Measurements from ENCODE around the gene MRPL10.
A peak's percentile ranks its signal among the peaks of the same experiment; 100 is the strongest.

The MRPL10 gene

DNA sequence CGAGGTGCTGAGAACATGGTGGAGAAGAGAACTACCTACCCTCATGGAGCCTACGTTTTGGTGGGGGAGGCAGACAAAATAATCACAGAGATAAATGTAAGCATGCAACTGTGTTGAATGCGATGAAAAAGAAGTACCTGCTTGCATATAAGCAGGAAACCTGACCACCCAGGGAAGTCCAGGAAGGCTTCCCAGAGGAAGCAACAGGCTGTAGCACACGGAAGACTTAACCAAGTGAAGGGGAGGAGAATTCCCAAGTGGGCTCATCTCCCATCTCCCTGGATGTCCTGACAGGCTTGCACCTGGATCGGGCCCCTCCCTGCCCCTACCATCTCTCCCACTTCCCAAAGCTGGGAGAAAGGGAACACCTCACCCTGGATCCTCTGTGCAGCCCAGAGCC, 7.7 kb upstream of the MRPL10 start:
- no peak for DNase-seq

DNA sequence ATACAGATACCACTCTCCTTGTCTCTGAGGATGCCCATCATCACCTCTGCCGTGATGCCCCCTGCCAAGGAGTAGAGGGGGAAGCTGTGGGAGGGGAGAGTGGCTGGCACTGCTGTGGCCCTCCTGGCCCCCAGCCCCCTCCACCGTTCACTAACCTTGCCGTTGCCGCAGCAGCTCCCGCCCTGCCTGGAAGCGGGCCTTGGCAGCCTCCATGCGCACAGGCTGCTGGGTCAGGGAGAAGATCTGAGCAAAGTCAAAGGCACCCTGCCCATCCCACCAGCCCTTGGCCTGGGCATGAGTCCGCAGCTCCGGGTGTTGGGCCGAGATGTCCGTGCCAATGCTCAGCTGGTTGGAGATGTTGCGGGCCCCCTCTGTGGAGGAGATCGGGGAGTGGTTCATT, 7.3 kb upstream of the MRPL10 start:
- DNase-seq: no peak

DNA sequence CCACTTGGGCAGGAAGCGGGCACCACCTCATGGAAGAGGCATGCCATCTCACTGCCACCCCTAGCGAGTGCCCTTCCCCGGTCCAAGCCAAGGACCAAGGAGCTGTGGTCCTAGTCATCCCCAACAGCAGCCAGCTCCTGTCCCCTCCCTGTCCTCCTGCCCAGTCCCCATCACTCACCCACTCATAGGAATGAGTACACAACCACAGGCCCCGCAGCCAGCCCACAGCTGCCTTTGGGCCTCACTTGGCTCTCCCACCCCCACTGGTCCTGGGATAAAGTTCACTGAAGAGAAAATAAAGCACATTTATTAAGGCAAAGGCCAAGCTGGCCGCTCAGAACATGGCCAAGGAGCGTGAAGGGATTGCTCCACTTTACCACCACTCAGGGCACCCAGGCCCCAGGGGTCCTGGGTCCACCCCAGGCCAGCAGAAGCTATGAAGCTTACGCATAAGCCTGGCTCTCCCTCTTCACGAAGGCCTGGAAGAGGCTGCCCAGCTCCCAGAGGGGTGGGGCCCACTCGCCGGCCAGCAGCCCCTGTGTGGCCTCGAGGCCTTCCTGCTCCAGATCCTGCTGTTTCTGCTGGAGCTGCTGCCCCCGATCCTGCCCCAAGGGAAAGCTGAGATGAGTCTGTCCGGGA, 6.2 kb upstream of the MRPL10 start:
- no peak for DNase-seq

DNA sequence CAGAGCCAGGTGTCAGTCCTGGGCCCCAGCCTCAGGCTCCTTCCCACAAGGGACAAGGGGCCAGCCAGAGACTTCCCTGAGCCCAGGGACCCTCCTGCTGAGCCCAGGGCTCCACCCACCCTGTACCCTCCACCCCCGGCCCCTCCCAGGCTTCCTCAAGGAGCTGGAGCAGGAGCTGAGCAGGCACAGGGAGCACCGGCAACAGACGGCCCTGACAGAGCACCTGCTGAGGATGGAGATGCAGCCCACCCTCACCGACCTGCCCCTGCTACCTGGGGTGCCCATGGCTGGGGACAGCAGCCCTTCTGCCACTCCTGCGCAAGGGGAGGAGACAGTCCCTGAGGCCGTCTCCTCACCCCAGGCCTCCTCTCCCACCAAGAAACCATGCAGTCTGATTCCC, 5.3 kb upstream of the MRPL10 start:
- no peak for DNase-seq

DNA sequence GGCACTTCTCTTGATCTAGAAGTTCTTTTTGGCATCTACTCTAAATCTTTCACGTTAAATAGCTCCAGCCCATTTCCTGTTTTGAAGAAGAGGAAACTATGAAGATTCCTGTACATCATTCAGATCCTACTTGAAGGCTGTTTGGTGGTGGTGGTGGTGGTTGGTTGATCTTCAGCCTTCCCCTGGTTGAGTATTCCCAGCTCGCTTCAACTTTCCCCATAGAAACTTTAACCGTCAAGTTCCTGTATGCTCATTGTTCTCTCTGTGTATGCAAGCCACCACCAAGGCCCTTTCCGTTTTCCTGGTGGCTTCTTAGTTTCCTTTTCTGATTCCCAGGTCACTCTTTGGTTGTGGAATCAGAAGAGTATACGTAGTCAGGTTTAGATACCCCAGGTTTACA, 3.4 kb upstream of the MRPL10 start:
- no peak for DNase-seq

DNA sequence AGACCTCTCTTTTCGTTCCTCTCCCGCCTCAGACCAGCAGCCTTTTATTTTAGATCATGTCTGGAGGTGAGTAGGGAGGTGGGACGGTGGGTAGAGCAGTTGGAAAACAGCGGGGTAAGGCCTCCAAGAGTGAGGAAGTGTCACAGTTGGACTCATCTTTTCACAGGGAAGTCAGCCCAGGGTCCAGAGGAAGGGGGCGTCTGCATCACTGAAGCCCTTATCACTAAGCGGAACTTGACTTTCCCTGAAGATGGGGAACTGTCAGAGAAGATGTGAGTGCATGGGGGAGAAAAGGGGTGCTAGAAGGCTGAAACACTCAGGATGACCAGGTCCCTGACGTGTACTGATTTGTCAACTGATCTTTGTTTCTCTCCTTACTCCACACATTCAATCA, 590 bp upstream of the MRPL10 start:
- no peak for DNase-seq

DNA sequence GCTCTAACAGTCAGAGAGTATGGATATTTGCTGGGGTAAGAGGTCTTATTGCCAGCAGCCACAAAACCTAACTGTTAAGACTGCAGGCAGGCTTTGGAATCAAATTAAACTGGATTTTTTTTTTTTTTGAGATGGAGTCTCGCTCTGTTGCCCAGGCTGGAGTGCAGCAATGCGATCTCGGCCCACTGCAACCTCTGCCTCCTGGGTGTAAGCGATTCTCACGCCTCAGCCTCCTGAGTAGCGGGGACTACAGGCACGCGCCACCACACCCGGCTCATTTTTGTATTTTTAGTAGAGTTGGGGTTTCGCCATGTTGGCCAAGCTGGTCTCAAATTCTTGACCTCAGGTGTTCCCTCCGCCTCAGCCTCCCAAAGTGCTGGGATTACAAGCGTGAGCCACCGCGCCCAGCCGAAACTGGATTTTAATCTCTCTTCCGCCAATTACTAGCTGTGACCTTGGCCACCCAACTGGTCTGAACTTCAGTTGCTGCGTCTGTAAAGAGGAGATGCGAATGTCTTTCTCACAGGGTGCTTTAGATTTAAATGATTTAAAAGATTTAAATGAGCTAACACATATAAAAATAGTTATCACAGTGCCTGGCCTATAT, 842 bp downstream of the MRPL10 start:
- DNase-seq: no peak

DNA sequence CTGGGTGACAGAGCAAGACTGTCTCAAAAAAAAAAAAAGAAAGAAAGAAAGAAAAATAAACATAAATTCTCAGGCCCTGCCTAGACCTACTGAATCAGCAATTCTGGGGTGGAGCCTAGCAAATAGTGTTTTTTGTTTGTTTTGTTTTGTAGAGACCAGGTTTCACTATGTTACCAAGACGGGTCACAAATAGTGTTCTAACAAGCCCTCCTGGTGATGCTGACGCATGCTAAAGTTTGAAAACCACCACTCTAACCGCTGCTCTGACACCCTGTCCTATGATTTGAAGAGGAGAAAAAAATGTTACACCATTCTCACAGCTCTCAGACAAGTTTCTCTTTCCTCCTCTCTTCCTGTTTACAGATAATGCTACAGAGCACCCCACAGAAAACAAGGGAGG, 1.5 kb downstream of the MRPL10 start:
- DNase-seq: no peak

DNA sequence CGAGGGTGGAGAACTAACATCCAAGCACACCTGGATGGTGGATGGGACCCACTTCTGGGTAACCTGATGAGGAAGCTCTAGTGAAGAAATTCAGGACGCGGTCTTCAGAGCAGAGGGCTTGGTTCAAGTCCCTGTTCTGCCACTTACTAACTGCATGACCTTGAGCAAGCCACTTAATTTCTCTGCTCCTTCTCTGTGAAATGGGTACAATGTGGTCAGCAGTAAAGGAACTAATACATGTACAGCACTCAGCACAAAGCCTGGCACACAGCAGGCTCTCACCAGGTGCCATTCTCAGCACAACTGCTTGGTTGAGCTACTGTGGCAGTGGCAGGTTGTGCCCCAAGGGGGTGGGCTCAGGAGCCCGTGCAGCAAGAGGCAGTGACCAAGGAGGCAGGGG, 7.8 kb downstream of the MRPL10 start:
- no peak for DNase-seq

DNA sequence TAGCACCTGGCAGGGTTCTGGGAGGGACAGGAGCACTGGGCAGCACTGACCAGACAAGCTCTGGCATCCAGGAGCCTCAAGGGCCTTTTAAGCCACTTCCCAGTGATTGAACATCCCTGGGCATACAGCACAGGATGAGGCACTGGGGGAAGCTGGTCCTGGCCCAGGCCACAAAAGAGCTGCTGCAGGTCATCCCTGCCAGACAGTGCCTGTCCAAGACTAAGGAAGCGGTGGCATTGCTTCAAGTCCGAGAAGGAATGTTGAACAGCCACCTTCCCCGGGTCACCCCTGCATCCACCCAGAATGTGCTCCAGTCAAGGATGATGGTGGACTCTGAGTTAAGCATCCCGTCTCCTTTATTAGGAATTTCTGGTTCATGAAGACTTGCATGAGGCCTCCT, 8.6 kb downstream of the MRPL10 start:
- no peak for DNase-seq

DNA sequence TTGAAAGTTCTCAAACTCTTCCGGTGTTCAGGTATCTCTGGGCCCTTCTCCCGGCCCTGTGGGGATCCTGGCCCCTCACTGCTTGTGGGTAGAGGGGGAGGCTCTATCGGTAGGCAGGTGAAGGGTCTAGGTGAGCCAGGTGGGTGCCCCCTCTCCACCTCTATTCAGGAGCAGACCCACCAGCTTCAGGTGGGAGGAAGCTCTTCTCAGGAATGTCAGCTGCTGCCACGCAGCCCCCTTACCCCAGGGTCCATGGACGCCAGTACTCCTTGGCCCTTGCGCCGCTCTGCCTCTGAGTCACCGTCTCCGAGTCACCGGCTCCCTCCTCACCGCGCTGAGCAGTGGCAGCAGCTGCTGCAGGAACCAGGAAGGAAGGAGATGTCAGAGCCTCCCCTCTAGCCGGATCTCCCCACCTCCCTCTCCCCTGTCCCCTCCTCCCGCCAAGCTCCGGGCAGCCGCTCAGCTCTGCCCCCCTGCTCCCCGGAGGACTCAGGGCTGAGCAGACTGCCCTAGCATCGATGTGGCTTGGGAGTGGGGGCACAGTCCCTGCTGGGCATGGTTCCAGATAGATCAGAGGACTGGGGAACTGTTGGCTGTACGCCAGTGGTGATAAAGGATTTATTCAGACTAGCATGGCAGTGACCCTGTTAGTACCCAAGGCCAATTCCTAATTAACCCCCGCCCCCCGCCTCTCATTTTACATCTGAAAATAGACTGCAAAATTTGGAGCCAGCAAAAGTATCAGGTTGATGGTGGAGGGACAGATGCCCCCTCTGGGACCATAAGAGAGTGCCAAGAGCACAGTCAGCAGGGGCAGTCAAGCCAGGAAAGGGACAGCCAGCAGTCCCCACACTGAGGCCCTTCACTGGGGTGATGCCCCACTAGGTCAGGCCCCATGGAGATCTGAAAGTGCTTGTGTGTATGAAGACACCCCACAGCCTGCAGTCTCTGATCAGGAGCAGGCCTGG, 9.6 kb downstream of the MRPL10 start, which contains the start of gene OSBPL7:
TSS of gene OSBPL7 (minus strand) at position 371 of the 968 bp plus-strand sequence. CDS start 1,516 bp downstream, outside the sequence.
- peak; percentile 69 for DNase-seq

DNA sequence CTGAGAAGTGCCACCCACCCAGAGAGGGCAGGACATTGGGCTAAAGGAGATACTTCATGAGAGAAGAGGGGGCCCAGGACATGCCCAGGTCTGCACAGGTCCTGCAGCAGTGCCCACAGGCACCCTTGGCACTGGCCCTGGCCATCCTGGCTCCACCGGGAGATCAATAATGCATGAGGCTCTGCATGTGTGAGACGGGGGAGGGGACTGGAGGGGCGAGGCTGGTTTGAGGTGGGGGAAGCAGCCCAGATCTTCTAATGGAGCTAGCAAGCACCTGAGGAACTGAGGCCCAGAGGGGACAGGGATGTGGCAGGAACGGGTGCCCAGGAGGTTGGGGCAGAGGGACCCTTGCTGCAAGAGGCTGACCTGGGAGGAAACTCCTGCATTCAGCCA, 10.3 kb downstream of the MRPL10 start:
- no peak for DNase-seq

DNA sequence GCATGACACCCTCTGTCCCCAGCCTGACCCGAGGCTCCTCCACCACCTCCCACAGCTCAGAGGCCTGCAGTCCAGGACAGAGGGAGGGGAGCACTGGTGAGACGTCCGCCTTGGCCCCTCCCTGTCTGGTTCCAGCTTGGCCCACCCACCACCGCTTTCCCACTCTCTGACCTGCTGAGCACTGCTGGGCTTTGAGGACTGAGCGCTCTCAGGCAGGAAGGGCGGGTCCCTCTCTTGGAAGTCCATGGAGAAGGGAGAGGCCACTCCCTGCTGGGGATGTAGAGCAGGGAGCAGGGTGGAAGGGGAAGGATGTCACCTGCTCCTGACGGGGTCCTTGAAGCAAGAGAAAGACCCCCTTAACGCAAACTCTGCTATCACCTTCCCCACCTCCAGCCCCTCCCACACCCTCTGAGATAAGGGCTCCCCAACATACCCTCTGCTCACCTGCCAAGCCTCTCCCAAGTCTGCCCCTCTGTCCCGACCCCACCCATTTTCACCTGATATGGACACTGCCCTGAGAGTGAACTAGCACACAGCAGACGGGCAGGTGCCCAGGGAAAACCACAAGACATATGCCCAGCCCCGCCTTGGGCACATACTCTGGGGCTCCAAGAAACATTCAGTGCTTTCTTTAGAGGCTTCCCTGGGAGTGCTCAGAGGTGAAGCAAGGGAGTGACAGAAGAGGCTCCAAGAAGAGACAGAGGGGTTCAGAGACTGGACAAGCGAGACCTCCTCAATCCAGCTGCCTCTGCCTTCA, 11.1 kb downstream of the MRPL10 start:
- no peak for DNase-seq

DNA sequence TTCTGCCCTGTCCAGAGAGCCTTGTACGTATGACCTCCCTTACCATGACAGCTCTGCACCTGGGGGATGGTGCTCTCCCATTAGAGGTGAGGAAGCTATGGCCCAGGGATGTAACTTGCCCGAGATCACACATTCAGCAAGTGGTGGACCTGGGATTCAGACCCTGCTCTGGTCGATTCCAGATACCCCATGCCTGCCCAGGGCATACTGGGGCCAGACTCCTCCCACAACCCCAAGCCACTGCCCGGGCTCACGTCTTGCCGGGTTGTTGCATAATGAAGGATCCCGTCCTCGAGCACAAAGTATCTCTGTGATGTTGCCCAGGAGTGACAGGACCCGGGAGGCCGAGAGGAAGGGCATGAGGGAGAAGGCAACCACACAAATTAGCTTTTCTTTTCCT, 11.9 kb downstream of the MRPL10 start:
- no peak for DNase-seq

DNA sequence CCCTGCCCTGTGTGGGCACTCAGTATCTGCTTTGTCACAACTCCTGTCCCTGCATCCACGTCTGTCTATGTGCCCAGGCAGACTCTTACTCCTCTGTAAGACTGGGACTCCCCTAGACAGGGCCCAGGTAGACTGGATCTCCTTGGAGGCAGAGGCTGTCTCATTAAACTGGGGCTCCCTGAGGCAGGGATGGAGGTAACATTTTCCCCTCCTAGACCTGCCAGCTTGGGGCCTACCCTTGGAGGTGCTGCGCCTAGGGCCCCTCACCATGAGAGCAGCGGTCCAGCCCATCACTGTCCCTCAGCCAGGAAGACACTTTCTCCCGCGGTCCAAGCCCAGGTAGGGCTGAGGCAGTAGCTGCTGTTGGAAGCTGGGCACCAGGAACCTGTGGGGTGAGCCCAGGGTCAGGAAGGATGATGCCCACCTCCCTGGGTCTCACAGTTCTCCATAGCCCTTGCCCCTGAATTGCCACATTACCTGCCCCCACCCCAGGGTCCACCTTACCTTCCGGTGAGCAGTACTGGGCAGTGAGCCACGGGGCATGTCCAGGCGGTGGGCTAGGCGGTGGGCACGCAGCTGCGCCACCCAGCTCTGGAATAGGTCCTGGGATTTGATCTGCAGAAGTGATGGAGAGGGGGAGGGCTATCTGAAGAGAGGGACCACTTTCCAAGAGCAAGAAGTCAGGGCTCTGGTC, 13.2 kb downstream of the MRPL10 start:
- DNase-seq: no peak

DNA sequence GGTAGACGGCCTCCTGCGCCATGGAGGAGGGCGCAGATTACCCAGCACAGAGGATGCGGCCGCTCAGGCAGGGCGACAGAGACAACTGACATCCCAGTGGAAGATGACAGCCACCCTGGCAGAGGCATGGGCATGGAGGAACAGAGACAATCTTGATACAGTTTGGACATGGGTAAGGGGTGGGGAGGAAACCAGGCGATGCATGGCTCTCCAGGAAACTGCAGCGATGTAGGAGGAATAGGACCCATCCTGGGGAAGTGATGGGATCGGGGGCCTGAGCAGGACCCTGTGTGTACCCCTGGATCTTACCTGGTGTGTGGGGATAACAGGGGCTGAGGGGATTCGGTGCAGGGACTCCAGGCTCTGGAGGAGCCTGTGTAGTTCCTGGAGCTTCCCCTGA, 14.4 kb downstream of the MRPL10 start:
- DNase-seq: no peak

DNA sequence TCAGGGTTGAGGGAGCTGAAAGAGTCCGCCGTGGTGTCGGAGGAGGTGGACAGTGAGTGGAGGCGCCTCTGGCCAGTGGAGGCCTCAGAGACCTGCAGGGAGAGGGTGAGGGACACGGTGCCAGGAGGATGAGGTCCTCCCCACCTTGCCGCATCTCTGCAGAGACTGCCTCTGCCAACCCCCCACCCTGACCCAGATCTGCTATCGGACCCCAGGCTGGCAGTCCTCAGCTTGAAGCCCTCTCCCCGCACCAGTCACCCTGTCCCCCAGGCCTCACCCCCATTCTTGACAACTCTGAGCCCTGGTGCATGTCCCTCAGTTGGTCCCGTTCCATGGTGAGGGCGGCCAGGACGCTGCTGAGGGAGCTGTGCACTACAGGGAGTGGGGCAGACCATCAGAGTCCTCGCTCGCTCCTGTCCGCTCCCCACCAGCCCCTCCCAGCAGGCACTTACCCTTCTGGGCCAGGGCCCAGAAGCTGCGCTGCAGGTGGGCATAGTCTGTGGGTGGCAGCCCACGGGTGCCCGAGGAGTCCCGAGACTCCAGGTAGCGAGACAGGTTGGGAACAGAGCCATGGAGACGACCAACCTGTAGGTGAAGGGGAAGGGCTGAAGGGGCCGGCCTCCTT, 15.1 kb downstream of the MRPL10 start:
- no peak for DNase-seq

DNA sequence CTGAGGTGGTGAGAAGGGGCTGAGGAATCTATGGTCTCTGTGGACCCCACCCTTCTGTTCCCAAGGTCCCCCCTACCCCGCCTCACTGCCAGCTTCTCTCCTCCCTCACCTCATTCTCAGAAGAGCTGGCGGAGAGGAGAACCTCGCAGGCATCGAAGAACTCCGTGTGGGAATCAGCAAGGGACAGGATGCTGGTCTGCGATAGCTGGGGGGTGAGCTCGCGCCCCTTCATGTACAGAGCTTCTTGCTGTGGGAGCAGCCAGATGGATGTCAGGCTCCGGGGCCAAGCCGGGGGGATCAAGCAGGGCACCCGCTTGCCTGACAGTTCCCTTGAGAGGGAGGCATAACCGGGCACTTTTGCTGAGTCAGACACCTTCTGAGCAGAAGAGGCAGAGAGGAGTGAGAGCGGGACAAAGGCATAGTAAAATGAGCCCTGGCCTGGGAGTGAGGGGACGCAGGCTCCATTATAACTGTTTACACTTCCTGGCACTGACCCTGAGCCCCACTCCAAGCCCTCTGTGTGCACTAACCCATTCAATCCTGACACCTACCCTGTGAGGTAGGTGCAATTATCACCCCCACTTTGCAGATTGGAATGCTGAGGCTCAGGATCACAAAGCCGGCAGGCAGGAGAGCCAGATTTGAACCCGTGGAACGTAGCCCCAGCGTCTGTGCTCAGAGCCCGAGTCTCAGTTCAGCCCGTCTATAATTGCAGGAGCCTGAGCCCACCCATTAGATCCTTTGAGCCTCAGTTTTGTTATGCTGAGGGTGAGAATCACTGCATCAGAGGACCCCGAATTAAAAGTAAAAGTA, 16.0 kb downstream of the MRPL10 start:
- DNase-seq: no peak

DNA sequence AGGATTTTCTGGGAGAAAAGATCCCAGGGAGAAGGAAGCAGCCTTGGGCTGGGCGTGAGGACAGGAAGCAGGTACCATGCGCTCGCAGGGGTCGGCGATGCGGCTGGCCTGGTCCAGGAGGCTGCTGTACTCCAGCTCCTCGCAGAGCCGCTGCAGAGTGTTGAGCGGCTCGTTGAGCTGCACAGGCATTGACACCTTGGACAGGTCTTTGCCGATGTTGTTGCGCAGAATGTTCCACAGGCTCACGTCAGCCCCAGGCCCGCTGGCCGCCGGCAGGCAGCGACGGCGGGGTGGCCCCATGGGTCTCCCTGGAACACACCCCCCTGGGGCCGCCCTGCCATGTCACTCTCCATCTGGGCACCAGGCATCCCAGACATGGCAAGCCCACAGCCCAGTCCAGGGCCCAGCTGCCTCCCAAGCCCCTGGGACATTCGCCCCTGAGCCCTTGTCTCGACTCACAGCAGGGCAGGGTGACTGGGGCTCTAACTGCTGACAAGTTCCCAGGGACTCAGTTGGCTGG, 17.8 kb downstream of the MRPL10 start:
- DNase-seq: no peak

DNA sequence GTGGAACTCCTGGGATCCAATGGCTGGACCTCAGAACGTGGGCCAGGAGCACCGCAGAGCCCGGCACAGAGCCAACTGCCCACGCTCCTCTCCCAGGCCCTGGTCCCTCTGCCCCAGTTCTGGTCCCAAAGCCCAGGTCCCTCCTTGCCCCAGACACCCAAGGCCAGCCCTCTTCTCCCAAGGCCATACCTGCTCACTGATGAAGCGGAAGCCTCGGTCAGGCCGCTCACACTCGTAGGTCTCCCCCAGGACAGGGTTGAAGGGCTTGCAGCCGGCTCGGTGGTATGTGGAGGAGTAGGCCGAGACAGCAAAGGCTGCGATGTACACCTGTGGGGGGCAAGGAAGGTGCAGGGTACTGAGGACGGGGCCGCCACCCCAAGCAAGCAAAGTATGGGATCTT, 18.3 kb downstream of the MRPL10 start:
- DNase-seq: no peak

All from activated CD4-positive, alpha-beta T cell treated with anti-CD3 and anti-CD28 coated beads for 1 hour (primary cell).